ENCODE results near the gene DHRS7B. TPM values are rescaled to one million over a fixed set of nuclear protein-coding genes. Genes with fewer than 3 reads are reported as not detected.

Gene DHRS7B
- total and polyA plus RNA-seq, 2 of the 13 experiments (the other 11 are each of a cell fraction or from before 2014, with no cell fraction given), result 20.0 to 35.8 TPM

GRCh38 chr17:21094298-21094704, 32.5 kb upstream of the DHRS7B start (continued):
- TF ChIP-seq ZNF609 (CRISPR knock-in tag; IDR thresholded peaks at IDR 0.05; ENCODE audit: borderline replicate concordance) (no peak), KDM4B (CRISPR knock-in tag; IDR thresholded peaks at IDR 0.05) (no peak), RXRB (CRISPR knock-in tag; IDR thresholded peaks at IDR 0.05; ENCODE audit: borderline replicate concordance) (peak; percentile 33; the same call in 1 of the 2 replicates), ZNF792 (CRISPR knock-in tag; IDR thresholded peaks at IDR 0.05) (no peak), ZNF263 (CRISPR knock-in tag; IDR thresholded peaks at IDR 0.05) (no peak), NR3C1 (CRISPR knock-in tag; IDR thresholded peaks at IDR 0.05) (no peak), RARA (CRISPR knock-in tag; IDR thresholded peaks at IDR 0.05) (peak; percentile 38; the same call in 1 of the 2 replicates), ZSCAN29 (CRISPR knock-in tag; conservative IDR thresholded peaks at IDR 0.05) (no peak), ZNF644 (CRISPR knock-in tag; IDR thresholded peaks at IDR 0.05; ENCODE audit: low read depth) (0 out of 2 replicates have a peak, but pooled peaks have one; percentile 17), ZNF367 (CRISPR knock-in tag; IDR thresholded peaks at IDR 0.05; ENCODE audit: borderline replicate concordance) (no peak), ARNT2 (CRISPR knock-in tag; IDR thresholded peaks at IDR 0.05; ENCODE audit: low read depth) (no peak), ZFP36L2 (CRISPR knock-in tag; IDR thresholded peaks at IDR 0.05) (no peak), REXO4 (CRISPR knock-in tag; IDR thresholded peaks at IDR 0.05; ENCODE audit: borderline replicate concordance) (no peak), PHF8 (CRISPR knock-in tag; IDR thresholded peaks at IDR 0.05) (no peak), PITX1 (CRISPR knock-in tag; IDR thresholded peaks at IDR 0.05) (peak; percentile 44; the same call in 1 of the 2 replicates), BRCA1 (CRISPR knock-in tag; IDR thresholded peaks at IDR 0.05) (no peak), ZNF12 (CRISPR knock-in tag; IDR thresholded peaks at IDR 0.05) (no peak), HNRNPK (IDR thresholded peaks at IDR 0.05; ENCODE audit: low read depth, low read length, poor library complexity, severe bottlenecking) (peak; percentile 68), ZNF446 (CRISPR knock-in tag; IDR thresholded peaks at IDR 0.05) (no peak), ZNF670 (CRISPR knock-in tag; IDR thresholded peaks at IDR 0.05; ENCODE audit: borderline replicate concordance) (no peak), MATR3 (CRISPR knock-in tag; IDR thresholded peaks at IDR 0.05) (no peak), SOX5 (CRISPR knock-in tag; IDR thresholded peaks at IDR 0.05; ENCODE audit: borderline replicate concordance) (peak; percentile 56; the same call in 1 of the 2 replicates)
- TF ChIP-seq, protein P1, sequence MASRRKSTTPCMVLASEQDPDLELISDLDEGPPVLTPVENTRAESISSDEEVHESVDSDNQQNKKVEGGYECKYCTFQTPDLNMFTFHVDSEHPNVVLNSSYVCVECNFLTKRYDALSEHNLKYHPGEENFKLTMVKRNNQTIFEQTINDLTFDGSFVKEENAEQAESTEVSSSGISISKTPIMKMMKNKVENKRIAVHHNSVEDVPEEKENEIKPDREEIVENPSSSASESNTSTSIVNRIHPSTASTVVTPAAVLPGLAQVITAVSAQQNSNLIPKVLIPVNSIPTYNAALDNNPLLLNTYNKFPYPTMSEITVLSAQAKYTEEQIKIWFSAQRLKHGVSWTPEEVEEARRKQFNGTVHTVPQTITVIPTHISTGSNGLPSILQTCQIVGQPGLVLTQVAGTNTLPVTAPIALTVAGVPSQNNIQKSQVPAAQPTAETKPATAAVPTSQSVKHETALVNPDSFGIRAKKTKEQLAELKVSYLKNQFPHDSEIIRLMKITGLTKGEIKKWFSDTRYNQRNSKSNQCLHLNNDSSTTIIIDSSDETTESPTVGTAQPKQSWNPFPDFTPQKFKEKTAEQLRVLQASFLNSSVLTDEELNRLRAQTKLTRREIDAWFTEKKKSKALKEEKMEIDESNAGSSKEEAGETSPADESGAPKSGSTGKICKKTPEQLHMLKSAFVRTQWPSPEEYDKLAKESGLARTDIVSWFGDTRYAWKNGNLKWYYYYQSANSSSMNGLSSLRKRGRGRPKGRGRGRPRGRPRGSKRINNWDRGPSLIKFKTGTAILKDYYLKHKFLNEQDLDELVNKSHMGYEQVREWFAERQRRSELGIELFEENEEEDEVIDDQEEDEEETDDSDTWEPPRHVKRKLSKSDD (CRISPR knock-in tag; IDR thresholded peaks at IDR 0.05; ENCODE audit: low read depth), result no peak
- TF ChIP-seq, protein P2, sequence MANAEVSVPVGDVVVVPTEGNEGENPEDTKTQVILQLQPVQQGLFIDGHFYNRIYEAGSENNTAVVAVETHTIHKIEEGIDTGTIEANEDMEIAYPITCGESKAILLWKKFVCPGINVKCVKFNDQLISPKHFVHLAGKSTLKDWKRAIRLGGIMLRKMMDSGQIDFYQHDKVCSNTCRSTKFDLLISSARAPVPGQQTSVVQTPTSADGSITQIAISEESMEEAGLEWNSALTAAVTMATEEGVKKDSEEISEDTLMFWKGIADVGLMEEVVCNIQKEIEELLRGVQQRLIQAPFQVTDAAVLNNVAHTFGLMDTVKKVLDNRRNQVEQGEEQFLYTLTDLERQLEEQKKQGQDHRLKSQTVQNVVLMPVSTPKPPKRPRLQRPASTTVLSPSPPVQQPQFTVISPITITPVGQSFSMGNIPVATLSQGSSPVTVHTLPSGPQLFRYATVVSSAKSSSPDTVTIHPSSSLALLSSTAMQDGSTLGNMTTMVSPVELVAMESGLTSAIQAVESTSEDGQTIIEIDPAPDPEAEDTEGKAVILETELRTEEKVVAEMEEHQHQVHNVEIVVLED (CRISPR knock-in tag; IDR thresholded peaks at IDR 0.05; ENCODE audit: borderline replicate concordance), result no peak
